H1 (cell line): ENCODE measurements around the gene AIFM1. TPM values are rescaled to one million over a fixed set of nuclear protein-coding genes. Genes with fewer than 3 reads are reported as not detected.

Experiments used
- SIN3A ChIP-seq, 2 experiments: IDR thresholded peaks in 1 of 2; conservative IDR thresholded peaks in 1 of 2; 2 replicates each; pipeline ENCODE4 v1.6.1; 2011 to 2012; ENCODE audit warnings: low read length in 2 of 2, improper control_type of control experiment in 1 of 2, low read depth in 1 of 2, mild to moderate bottlenecking in 1 of 2
- polyA plus RNA-seq, 7 experiments: library from polyadenylated mRNA; depleted of rRNA in 3 of 7; stranded (reverse) in 5 of 7; unstranded in 2 of 7; fragments of >200 nt in 5 of 7; fragments of 200-250 nt in 2 of 7; gene quantifications; 1 replicate in 5 of 7; 2 replicates in 1 of 7; 4 replicates in 1 of 7; pipeline versions ENCODE4 v1.2.1 to v1.2.3, GENCODE V29; 2011 to 2013; ENCODE audit warnings: missing spikeins in 2 of 7, mixed read lengths in 2 of 7
- total RNA-seq: library from RNA; stranded (reverse); fragmentation: NEBNext Ultra II Directional; extraction: Animal tissue kit (Norgen Biotek cat#: 25700); gene quantifications from 2 replicates; pipeline ENCODE4 v1.2.1, GENCODE V29; 2021

AIFM1 gene
- total and polyA plus RNA-seq, 2 of the 8 experiments (the other 6 are each of a cell fraction or from before 2014, with no cell fraction given): 34.1 to 55.4 TPM

DNA sequence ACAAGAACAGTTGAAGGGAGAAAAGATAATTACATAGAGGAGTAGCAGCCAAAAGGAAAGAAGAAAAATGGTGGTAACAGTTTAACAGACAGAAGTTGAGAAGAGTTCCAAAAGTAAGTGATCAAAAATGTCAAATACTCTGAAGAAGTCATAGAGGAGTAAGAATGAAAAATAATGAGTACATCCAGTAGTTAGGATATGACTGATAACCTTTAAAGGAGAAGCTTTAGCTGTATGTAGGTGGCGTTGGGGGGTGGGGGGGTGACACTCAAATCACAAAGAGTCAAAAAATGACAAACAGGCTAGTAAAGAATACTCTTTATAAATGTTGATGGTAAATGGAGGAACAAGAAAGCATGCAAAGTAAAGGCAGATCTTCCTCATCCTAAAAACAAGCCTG, 46.7 kb upstream of the AIFM1 start (continued):
- TF ChIP-seq SIN3A (conservative IDR thresholded peaks at IDR 0.05 in 1 of 2, IDR thresholded peaks at IDR 0.05 in 1 of 2; ENCODE audit: low read depth in 1 of 2, low read length in 2 of 2): no peak
